HCEC 1CT (cell line): ENCODE results near the gene IL12B.
"Not testable (repeated sequence)": the region's sequence is repeated elsewhere in the genome, so short reads cannot be mapped to it uniquely, and the experiment has no call there.

Experiments used
- DNase-seq: peaks from one replicate; pipeline ENCODE4 v3.0.0-alpha.2; 2017

The IL12B gene

DNA sequence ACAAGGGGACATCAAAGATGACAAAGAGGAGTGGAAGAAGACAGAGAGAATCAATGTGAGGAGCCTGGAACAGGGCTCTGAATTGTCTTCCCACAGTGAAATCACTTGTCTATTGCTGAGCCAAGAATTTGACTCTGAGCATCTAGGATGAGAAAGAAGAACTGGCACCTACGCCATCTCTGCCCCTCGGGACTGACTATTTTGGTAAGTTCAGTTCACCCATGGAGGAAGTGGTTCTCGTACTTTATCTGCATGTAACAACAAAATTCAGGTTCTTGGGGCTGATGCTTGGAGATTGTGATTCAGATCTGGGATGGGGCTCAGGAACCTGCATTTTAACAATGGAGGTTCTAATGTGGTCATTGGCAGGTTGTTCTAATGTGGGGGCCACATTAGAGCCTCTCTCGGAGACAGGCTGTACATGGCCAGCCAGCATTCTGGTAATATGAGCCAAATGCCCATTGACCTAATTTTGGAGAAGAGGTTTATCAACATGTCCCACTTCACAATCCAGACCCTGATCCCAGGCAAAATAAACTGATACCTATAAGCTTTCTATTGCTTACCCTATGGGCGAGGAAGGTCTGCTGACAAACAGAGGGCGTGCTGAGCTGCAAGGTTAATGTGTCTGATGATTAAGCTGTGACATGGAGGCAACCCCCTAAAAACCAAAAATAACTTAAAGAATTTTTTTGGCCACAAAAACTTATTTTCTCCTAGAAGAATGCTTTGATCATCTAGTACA lies 2.7 kb upstream of the IL12B start:
- no peak for DNase-seq

- DNase-seq = no peak
Observed at GRCh38 chr5:159331093-159331973, 1.0 kb upstream of the IL12B start.

GRCh38 chr5:159324986-159325385 lies 5.3 kb downstream of the IL12B start:
- DNase-seq = no peak

DNA sequence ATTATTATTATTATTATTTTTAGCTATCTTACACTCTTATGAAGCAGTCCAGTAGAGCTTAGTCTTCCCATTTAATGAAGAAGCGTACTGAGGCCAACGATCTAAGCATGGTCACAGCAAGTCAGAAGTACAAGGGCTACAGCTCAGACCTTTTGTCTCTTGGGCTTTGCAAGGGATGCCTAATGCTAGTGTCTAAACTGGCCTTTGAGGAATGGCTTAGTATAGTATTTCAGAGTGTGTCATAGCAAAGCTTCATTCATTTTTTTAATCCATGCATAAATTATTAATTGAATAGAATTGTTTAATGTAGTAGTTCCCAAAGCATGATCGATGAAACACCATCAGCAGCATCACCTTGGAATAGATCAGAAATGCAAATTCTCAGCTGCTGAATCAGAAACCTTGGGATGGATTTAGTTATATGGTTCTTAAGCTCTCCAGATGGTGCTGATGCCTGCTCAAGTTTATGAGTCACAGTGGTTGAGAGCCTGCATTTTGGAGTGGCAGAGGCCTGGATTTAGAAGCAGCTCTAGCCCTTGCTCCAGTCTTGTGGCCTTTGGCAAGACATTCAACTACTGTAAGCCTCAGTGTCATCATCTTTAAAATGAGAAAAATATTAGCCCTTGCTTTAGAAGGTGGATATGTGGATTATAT lies 6.1 kb downstream of the IL12B start:
- DNase-seq = peak; percentile 90

DNA sequence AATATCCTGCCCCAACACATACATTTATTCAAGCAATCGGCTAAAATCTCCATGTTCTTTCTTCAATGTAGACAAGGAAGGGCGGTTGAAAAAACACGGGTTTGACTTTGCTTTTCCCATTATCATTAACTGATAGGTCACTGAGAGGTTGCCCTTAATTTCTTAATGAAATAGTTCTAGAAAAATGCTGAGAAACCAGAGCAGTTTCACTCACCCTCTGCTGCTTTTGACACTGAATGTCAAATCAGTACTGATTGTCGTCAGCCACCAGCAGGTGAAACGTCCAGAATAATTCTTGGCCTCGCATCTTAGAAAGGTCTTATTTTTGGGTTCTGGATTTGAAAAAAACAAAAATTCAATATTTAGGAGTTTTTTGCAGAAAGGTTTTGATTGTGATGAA lies 8.1 kb downstream of the IL12B start:
- DNase-seq = no peak

- no peak for DNase-seq
Observed at GRCh38 chr5:159319832-159320231, 10.5 kb downstream of the IL12B start.

DNA sequence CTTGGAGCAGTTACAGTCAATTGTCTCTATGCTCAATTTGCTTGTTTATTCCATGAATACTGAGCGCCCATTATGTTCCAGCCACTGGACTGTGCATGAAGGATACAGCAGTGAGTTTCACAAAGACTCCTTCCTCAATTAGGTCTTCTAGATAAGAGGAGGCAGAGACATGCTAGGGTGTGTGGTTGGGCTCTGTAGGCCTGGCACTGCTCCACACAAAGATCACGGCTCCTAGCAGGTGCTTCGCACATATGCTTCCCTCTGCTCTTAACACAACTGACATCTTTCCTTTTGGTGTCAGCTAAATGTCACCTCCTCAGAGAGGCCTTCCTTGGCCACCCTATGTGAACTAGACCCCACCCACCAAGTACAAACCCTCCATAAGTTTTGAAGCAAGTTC lies 10.9 kb downstream of the IL12B start:
- DNase-seq = no peak

DNA sequence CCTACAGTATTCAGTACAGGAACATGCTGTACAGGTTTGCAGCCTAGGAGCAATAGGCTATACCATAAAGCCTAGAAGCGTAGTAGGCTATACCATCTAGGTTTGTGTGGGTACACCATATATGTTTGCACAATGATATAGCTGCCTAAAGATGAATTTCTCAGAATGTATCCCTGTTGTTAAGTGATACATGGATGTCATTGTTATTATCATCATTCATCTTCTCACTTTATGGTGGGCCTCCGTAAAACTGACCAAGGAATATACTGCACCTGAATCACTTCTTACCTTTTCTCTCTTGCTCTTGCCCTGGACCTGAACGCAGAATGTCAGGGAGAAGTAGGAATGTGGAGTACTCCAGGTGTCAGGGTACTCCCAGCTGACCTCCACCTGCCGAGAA lies 11.8 kb downstream of the IL12B start:
- DNase-seq = no peak

- DNase-seq = no peak
Observed at GRCh38 chr5:159317849-159318248, 12.4 kb downstream of the IL12B start.

DNA sequence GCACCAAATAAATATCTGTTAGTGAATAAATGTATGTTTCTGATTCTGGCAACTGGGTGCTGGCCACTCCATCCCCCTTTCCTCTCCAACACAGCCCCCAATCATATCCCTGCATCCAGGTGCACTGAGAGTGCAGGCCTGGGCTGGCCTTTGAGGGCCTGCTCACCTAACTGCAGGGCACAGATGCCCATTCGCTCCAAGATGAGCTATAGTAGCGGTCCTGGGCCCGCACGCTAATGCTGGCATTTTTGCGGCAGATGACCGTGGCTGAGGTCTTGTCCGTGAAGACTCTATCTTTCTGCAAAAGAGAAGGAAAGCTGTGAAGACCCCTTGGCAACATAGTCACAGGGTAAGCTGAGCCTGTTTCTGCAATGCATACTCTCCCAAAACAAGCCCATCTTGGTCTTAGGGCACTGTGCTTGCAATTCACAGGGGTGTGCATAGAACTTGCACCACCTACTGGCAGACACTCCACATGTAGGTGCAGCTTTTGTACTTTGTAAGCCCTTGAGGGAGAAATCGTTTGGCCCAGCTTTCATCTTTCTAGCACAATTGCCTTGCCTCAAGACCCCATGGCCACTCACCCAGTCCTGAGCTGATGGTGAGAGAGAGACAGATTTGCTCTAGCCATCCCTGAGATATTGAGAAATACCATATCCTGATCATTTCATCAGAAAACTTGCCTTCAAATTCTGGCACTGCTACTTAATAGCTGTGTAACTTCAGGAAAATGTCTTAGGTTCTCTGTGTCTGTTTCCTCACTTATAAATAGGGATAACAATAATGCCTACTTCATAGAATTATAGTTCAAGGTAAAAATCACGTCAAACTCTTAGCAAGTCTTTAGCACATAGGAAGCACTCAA lies 13.5 kb downstream of the IL12B start:
- DNase-seq = peak; percentile 48

- DNase-seq = no peak
Observed at GRCh38 chr5:159313197-159313596, 17.1 kb downstream of the IL12B start.

DNA sequence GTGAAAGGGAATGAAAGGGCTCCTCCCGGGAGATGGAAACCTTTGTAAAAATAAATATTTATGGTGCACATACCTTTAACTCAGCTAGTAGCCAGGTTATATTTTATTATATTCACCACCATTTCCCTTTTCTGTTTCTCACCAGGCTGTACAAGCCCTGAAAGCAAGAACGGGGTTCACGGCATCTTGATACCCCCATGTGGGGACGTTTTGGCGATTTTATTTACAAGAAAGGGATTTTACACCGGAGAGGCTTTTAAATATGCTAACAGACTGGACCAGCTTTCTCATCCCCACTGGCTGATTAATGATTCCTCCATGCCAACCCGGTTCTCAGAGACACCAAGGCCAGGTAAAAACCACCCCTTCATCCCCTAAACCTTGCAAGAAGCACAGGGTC lies 19.2 kb downstream of the IL12B start:
- DNase-seq = no peak

- DNase-seq = no peak
Observed at GRCh38 chr5:159310511-159310910, 19.8 kb downstream of the IL12B start.

DNA sequence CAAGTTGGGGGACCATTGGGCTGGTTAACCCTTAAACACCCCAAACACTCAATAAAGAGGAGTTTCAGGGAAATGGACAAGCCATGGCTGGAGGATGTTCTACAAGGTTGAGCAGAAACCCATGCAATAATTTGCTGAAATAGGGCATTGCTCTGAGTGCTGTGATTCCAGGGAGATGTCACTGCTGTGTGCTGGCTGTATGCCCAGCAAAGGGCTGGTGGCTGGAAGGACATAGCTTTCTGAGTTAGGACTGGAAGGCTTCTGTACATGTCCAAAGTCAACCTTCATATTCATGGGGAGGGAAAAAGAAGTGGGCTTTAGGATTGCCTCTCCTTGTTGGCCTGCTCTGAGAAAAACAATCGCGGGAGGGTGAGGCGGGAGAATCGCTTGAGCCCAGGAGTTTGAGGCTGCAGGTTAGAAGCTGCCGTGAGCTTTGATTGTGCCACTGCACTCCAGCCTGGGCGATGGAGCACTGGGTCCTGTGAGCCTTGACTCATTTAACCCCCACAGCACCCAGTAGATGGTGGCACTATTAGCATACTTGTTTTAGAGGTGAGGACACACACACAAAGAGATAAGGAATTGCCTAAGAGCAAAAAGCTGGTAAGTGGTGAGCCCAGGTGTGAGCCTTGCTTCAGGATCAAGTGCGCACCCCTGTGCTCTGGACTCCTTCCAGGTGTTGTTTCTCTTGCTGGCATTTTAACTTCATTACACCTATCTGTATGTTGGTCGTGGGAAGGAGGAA lies 20.4 kb downstream of the IL12B start:
- DNase-seq = no peak

GRCh38 chr5:159304961-159305595 lies 25.2 kb downstream of the IL12B start:
- peak; percentile 20 for DNase-seq

- no peak for DNase-seq
Observed at GRCh38 chr5:159303286-159303685, 27.0 kb downstream of the IL12B start.

- not testable (repeated sequence) for DNase-seq
Observed at GRCh38 chr5:159301929-159302860, 28.1 kb downstream of the IL12B start.

- DNase-seq = no peak
Observed at GRCh38 chr5:159301466-159301865, 28.8 kb downstream of the IL12B start.

DNA sequence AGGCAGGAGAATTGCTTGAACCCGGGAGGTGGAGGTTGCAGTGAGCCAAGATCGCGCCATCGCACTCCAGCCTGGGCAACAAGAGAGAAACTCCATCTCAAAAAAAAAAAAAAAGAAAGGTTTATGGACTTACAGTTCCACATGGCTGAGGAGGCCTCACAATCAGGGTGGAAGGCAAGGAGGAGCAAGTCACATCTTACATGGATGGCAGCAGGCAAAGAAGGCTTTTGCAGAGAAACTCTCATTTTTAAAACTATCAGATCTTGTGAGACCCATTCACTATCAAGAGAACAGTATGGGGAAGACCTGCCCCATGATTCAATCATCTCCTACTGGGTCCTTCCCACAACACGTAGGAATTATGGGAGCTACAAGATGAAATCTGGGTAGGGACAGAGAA lies 33.0 kb downstream of the IL12B start:
- not testable (repeated sequence) for DNase-seq

DNA sequence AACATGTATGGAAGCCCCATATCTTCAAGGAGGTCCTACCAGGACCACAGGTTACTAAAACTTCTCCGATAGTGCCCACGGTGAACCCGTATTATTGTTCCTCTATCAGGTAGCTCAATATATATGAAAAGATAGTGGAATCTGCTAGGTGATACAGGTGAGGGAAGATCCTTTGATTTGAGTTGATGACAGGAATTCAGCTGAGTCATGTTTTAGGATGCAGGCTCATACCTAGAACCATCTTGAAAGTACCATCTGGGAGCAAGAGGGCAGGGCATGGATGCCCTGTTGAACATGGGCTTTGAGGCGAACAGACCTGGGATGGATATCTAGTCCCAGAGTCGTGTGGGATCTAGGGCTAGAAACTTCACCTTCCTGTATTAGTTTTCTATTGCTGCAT lies 35.4 kb downstream of the IL12B start:
- no peak for DNase-seq
